NCI-H1930 (cell line): ENCODE results near the gene MED12L.

Source experiments
- DNase-seq, 2 experiments: peaks; one replicate each; lab custom pipeline; 2025; lab: John Stamatoyannopoulos, UW

MED12L gene

GRCh38 chr3:151459358-151459757 is 373.9 kb downstream of the MED12L start:
- no peak for DNase-seq

GRCh38 chr3:151460228-151460627 is 374.8 kb downstream of the MED12L start:
- no peak for DNase-seq

GRCh38 chr3:151460774-151461450 is 375.4 kb downstream of the MED12L start, which contains the start of gene IGSF10:
IGSF10 (minus strand) TSS chr3:151461061; CDS start chr3:151458709, 2,352 bp downstream.
- no peak for DNase-seq

- no peak for DNase-seq
These were observed 376.9 kb downstream of the MED12L start for GRCh38 chr3:151462278-151462780.

GRCh38 chr3:151462991-151463390 is 377.5 kb downstream of the MED12L start:
- DNase-seq, result no peak

GRCh38 chr3:151467069-151467468 is 381.6 kb downstream of the MED12L start:
- no peak for DNase-seq

GRCh38 chr3:151468284-151468917 is 382.9 kb downstream of the MED12L start:
- DNase-seq, result no peak

GRCh38 chr3:151476344-151477018 is 391.0 kb downstream of the MED12L start:
- DNase-seq, result no peak

GRCh38 chr3:151477591-151478334 is 392.3 kb downstream of the MED12L start:
- no peak for DNase-seq

- DNase-seq, result no peak
These were observed 392.9 kb downstream of the MED12L start for GRCh38 chr3:151478335-151478697.

GRCh38 chr3:151479452-151479851 is 394.0 kb downstream of the MED12L start:
- DNase-seq, result no peak

GRCh38 chr3:151480492-151480891 is 395.0 kb downstream of the MED12L start:
- DNase-seq, result no peak

GRCh38 chr3:151483488-151483887 is 398.0 kb downstream of the MED12L start:
- DNase-seq, result no peak

- DNase-seq, result no peak
These were observed 398.6 kb downstream of the MED12L start for GRCh38 chr3:151483961-151484520.
